ENCODE results near the gene GLRX.
"Not testable (repeated sequence)": the region's sequence is repeated elsewhere in the genome, so short reads cannot be mapped to it uniquely, and the experiment has no call there.

The GLRX gene

GRCh38 chr5:95812074-95812471 is 10.5 kb downstream of the GLRX start:
- Histone ChIP-seq H3K4me2 (ENCODE audit: low read depth, low read length) (no peak overlapping the region), H2AFZ (ENCODE audit: low read length) (no peak overlapping the region), H3K79me2 (ENCODE audit: low read length) (peaks cover 20% of the 10 kb centered on the region), H3K27ac (ENCODE audit: low read length) (no peak overlapping the region), H3K9ac (ENCODE audit: low read length) (no peak overlapping the region), H3K9me2 (replicated peaks; ENCODE audit: insufficient read depth, low read length) (no peaks in the 10 kb centered on the region), H3K4me1 (ENCODE audit: low read length) (peaks cover 25% of the 10 kb centered on the region), H3K27me3 (replicated peaks; ENCODE audit: insufficient read depth, low read length) (no peaks in the 10 kb centered on the region), H3F3A (ENCODE audit: insufficient read depth, low read length) (peaks cover 21% of the 10 kb centered on the region), H4K20me1 (ENCODE audit: insufficient read depth, low read length) (no peaks in the 10 kb centered on the region), H3K4me3 (ENCODE audit: low read length) (no peak overlapping the region), H3K9me3 (replicated peaks; ENCODE audit: insufficient read depth, low read length) (no peaks in the 10 kb centered on the region), H3K36me3 (replicated peaks; ENCODE audit: insufficient read depth, low read length) (no peaks in the 10 kb centered on the region)
- DNase-seq = no peak
- TF ChIP-seq CTCF (IDR thresholded peaks at IDR 0.05; ENCODE audit: low read length) (no peak), EZH2 (optimal IDR thresholded peaks at IDR 0.05; ENCODE audit: low read depth, low read length) (no peak), EZH2phosphoT487 (IDR thresholded peaks at IDR 0.05; ENCODE audit: low read length) (no peak)

- not testable (repeated sequence) for H3K4me3 ChIP-seq (ENCODE audit: low read length); DNase-seq; H3K36me3 ChIP-seq (replicated peaks; ENCODE audit: insufficient read depth, low read length); H3K27ac ChIP-seq (ENCODE audit: low read length); H3K9me3 ChIP-seq (replicated peaks; ENCODE audit: insufficient read depth, low read length); H3K4me2 ChIP-seq (ENCODE audit: low read depth, low read length); H2AFZ ChIP-seq (ENCODE audit: low read length); H3K9ac ChIP-seq (ENCODE audit: low read length); H3K27me3 ChIP-seq (replicated peaks; ENCODE audit: insufficient read depth, low read length); H4K20me1 ChIP-seq (ENCODE audit: insufficient read depth, low read length); H3K9me2 ChIP-seq (replicated peaks; ENCODE audit: insufficient read depth, low read length)
- peaks cover 21% of the 10 kb centered on the region for H3F3A ChIP-seq (ENCODE audit: insufficient read depth, low read length)
- peaks cover 15% of the 10 kb centered on the region for H3K79me2 ChIP-seq (ENCODE audit: low read length)
- peaks cover 25% of the 10 kb centered on the region for H3K4me1 ChIP-seq (ENCODE audit: low read length)
Measured at GRCh38 chr5:95811461-95812073, 11.0 kb downstream of the GLRX start.

- H3K9me3 ChIP-seq (replicated peaks; ENCODE audit: insufficient read depth, low read length); H3K27me3 ChIP-seq (replicated peaks; ENCODE audit: insufficient read depth, low read length); H3K4me2 ChIP-seq (ENCODE audit: low read depth, low read length); H3K36me3 ChIP-seq (replicated peaks; ENCODE audit: insufficient read depth, low read length); DNase-seq; H3K9ac ChIP-seq (ENCODE audit: low read length); H3K27ac ChIP-seq (ENCODE audit: low read length); H2AFZ ChIP-seq (ENCODE audit: low read length); H4K20me1 ChIP-seq (ENCODE audit: insufficient read depth, low read length); H3K4me3 ChIP-seq (ENCODE audit: low read length); H3K9me2 ChIP-seq (replicated peaks; ENCODE audit: insufficient read depth, low read length): not testable (repeated sequence)
- H3F3A ChIP-seq (ENCODE audit: insufficient read depth, low read length) = peaks cover 21% of the 10 kb centered on the region
- H3K79me2 ChIP-seq (ENCODE audit: low read length) = peaks cover 11% of the 10 kb centered on the region; the same call in 1 of the 2 replicates
- H3K4me1 ChIP-seq (ENCODE audit: low read length) = peaks cover 25% of the 10 kb centered on the region
Measured at GRCh38 chr5:95811126-95811423, 11.5 kb downstream of the GLRX start.

GRCh38 chr5:95810305-95811125 is 12.0 kb downstream of the GLRX start:
- Histone ChIP-seq H3K27me3 (replicated peaks; ENCODE audit: insufficient read depth, low read length) (no peaks in the 10 kb centered on the region), H3F3A (ENCODE audit: insufficient read depth, low read length) (peaks cover 21% of the 10 kb centered on the region), H3K79me2 (ENCODE audit: low read length) (peaks cover 9% of the 10 kb centered on the region; the same call in 1 of the 2 replicates), H3K9me2 (replicated peaks; ENCODE audit: insufficient read depth, low read length) (no peaks in the 10 kb centered on the region), H3K36me3 (replicated peaks; ENCODE audit: insufficient read depth, low read length) (no peaks in the 10 kb centered on the region), H3K27ac (ENCODE audit: low read length) (no peak overlapping the region), H2AFZ (ENCODE audit: low read length) (no peak overlapping the region), H3K9ac (ENCODE audit: low read length) (no peak overlapping the region), H3K4me1 (ENCODE audit: low read length) (peaks cover 25% of the 10 kb centered on the region), H4K20me1 (ENCODE audit: insufficient read depth, low read length) (no peaks in the 10 kb centered on the region), H3K4me3 (ENCODE audit: low read length) (no peak overlapping the region), H3K9me3 (replicated peaks; ENCODE audit: insufficient read depth, low read length) (no peaks in the 10 kb centered on the region), H3K4me2 (ENCODE audit: low read depth, low read length) (no peak overlapping the region)
- TF ChIP-seq EZH2phosphoT487 (IDR thresholded peaks at IDR 0.05; ENCODE audit: low read length) (no peak), CTCF (IDR thresholded peaks at IDR 0.05; ENCODE audit: low read length) (no peak), EZH2 (optimal IDR thresholded peaks at IDR 0.05; ENCODE audit: low read depth, low read length) (no peak)
- no peak for DNase-seq

Measured in MM.1S (cell line).